Body of pancreas (tissue), 4 donors: ENCODE measurements around the gene FOXP1.

Source experiments
- POLR2A ChIP-seq, 3 donors: fragments of 450-650 bp; IDR thresholded peaks; one replicate each; pipeline ENCODE4 v1.6.1; 2016; ENCODE audit warnings: antibody characterized with exemption in 3 of 3, mild to moderate bottlenecking in 2 of 3
- TF ChIP-seq, protein P1 (sequence below), 7 experiments: fragments of 450-650 bp in 4 of 7; fragments of 200-600 bp in 3 of 7; sonication (generic) in 3 of 7; IDR thresholded peaks; one replicate each; pipeline ENCODE4 v1.5.1; 2016 to 2019; ENCODE audit warnings: antibody characterized with exemption in 7 of 7

DNA sequence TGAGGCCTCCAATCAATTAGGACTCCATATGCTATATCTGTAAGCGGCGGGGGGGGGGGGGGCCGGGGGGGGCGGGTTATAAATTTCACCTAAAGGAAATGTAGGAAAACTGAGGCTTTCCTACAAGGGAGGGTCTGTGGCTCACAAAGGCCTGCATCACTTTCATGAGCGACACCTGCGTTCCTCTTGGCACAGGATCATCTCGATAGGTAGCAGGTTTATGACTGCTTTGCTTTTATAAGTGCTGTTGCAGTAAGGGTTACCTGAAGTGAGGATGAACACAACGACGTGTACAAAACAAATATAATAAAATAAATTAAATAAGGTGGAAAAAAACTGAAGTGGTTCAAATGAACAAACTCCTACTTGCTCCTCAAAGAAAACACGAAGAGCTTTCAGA, 194.3 kb downstream of the FOXP1 start:
- TF ChIP-seq, protein P1, sequence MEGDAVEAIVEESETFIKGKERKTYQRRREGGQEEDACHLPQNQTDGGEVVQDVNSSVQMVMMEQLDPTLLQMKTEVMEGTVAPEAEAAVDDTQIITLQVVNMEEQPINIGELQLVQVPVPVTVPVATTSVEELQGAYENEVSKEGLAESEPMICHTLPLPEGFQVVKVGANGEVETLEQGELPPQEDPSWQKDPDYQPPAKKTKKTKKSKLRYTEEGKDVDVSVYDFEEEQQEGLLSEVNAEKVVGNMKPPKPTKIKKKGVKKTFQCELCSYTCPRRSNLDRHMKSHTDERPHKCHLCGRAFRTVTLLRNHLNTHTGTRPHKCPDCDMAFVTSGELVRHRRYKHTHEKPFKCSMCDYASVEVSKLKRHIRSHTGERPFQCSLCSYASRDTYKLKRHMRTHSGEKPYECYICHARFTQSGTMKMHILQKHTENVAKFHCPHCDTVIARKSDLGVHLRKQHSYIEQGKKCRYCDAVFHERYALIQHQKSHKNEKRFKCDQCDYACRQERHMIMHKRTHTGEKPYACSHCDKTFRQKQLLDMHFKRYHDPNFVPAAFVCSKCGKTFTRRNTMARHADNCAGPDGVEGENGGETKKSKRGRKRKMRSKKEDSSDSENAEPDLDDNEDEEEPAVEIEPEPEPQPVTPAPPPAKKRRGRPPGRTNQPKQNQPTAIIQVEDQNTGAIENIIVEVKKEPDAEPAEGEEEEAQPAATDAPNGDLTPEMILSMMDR (IDR thresholded peaks at IDR 0.05): no peak
- TF ChIP-seq POLR2A (IDR thresholded peaks at IDR 0.05): no peak
